Tongue (tissue), 2 donors: ENCODE measurements around the gene RPL41. TPM values are rescaled to one million over a fixed set of nuclear protein-coding genes. Genes with fewer than 3 reads are reported as not detected.
A peak's percentile ranks its signal among the peaks of the same experiment; 100 is the strongest.

Experiments used
- DNase-seq: peaks from one replicate; pipeline ENCODE4 v3.0.0-alpha.2; 2015
- total RNA-seq: library from RNA; depleted of rRNA; stranded (reverse); fragments of >200 nt; gene quantifications from one replicate; pipeline ENCODE4 v1.2.3, GENCODE V29; 2014

The RPL41 gene
- total RNA-seq, 1 donor from 2014 or later = 1,420 TPM

DNA sequence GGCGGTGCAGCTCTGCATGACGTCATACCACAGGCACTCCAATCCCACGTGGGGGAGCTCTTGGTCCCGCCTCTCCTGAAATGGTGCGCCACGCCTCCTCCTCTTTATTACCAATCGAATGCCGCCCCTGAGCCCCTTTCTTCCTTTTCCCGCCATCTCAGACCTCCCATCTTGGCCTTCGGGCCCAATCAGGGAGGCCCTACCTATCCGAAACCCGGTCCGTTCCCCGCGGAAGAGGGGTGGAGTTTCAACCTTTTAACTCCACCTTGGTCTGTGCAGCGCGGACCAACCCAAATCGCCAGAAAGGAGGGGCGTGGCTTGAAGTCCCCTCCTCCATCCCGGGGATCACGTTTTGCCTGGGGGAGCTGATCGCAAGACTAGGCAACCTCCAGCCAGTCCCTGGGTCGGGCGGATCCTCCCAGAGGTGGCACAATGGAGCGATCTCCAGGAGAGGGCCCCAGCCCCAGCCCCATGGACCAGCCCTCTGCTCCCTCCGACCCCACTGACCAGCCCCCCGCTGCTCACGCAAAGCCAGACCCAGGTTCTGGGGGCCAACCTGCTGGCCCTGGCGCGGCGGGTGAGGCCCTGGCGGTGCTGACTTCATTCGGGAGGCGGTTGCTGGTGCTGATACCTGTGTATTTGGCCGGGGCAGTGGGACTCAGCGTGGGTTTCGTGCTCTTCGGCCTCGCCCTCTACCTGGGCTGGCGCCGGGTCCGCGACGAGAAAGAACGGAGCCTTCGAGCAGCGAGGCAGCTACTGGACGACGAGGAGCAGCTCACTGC is 11.6 kb downstream of the RPL41 start, which contains the start of gene ESYT1:
Gene ESYT1, plus strand, starts transcription at position 380 of the 782 bp plus-strand sequence. Its CDS starts 53 bp downstream, at position 433.
- DNase-seq = peak; percentile 100

DNA sequence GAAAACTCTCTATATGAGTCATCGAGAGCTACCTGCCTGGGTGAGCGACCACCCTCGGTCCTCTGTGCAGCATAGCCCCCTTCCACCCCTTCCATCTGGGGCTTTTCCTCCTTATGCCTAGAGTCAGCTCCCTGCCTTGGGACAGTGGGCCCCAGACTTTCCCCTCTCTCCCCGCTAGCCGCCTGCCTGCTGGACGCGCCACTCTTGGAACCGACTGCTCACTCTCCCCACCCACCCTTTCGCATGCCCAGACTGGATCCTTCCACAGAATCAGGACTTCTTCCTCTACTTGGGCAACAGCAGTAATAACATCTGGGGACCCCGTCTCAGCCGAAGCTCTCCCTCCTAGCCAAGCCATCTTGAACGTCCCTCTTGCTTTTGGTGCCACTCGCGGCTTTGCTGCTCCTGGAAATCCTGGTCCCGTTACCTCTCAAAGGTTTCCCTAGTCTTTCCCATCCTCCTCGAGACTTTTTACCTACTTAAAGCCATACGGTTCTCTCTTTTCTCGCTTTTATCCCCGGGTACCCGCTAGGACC is 12.3 kb downstream of the RPL41 start:
- peak; percentile 51 for DNase-seq

DNA sequence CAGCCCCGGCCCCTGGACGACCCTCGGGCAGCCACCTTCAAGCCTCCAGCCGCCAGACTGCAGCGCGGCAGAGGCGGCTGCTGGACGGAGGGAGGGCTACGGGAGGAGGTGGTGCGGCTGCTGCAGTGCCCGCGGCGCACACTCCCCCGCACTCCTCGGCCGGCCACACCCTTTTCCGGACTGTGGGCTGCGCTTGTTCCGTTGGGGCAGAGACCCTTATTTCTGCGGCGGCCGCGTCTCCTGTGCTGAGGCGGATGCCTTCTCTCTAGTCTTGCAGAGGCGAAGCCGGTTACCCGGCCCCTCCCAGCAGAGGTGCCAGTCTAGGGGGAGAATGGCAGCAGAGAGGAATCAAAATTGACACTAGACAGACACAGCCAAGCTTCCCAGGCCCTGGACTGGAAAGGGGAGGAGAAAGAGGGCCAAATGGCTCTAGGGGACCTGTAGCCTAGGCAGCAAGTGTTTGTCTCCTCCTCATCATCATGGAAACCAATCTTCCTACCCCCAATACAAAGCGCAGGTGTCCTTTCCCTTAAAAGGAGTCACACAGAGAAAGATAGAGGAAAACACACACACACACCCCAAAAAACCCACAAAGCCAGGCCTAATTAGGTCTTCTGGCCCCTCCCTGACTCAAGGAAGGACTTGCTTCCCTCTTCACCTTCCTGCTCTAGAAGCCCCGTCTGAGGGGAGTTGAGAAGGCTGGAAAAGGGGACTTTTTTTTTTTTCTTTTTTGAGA is 12.9 kb downstream of the RPL41 start:
- DNase-seq = peak; percentile 79

DNA sequence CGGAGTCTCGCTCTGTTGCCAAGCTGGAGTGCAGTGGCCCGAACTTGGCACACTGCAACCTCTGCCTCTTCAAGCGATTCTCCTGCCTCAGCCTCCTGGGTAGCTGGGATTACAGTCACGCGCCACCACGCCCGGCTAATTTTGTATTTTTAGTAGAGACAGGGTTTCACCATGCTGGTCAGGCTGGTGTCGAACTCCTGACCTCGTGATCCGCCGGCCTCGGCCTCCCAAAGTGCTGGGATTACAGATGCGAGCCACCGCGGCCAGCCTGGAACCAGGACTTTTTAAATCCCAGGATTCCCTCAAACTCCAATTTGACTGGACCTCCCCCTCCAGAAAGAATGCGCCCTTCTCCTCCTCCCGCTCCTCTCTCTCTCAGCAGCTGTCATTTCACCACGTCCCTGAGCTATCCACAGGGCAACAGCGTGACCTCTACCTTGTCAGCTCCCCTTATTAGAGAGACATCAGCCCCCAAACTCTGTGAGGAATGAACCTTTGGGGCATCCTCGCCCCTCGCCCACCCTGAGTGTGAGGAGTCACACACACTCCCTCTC is 13.6 kb downstream of the RPL41 start:
- DNase-seq = no peak

DNA sequence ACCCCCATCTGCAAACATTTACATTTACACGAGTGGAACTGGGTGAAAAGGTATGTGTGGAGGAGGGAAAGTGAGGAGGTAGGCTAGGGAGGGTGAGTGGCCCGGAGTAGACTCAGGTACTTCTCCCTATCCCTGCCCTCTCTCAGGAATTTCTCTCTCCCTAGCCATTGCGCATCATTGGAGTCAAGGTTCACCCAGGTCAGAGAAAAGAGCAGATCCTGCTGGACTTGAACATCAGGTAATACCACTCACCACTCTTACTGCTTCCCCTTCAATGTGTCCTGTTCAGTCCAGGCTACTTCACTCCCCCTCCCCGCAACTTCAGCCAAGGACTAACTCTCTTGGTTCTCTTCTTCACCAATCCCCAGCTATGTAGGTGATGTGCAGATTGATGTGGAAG is 14.4 kb downstream of the RPL41 start:
- no peak for DNase-seq

DNA sequence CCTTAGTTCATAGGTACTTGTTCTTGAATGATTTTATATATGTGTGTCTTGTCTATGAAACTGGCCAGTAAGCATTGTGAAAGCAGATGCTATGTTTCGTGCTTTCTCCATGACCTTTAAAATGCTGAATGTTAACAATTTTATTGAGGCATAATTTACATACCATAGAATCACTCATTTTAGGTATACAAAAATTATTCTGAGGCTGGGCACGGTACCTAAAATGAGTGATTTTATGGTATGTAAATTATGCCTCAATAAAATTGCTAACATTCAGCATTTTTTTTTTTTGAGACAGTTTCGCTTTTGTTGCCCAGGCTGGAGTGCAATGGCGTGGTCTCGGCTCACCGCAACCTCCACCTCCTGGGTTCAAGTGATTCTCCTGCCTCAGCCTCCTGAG is 18.5 kb downstream of the RPL41 start:
- DNase-seq = no peak

DNA sequence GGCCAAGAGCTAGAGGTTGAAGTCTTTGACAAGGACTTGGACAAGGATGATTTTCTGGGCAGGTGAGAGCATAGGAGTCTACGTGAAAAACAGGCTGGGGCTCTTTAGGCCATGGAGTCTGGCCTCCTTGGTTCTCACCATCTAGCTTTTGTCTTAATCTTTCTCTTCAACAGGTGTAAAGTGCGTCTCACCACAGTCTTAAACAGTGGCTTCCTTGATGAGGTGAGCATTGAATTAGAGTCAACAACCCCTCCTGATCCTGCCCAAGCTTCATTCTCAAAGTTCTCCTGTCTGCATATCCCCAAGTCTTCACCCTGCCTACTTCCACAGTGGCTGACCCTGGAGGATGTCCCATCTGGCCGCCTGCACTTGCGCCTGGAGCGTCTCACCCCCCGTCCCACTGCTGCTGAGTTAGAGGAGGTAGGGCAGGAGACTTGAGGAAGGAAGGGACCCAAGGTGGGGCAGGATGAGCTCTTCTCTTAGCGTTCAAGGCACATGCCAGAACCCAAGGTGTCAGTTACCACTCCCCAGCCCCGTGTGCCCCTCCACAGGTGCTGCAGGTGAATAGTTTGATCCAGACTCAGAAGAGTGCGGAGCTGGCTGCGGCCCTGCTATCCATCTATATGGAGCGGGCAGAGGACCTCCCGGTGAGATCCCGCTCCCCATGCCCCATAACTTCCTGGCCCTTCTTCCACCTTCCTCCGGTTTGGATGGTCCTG is 21.6 kb downstream of the RPL41 start:
- no peak for DNase-seq

DNA sequence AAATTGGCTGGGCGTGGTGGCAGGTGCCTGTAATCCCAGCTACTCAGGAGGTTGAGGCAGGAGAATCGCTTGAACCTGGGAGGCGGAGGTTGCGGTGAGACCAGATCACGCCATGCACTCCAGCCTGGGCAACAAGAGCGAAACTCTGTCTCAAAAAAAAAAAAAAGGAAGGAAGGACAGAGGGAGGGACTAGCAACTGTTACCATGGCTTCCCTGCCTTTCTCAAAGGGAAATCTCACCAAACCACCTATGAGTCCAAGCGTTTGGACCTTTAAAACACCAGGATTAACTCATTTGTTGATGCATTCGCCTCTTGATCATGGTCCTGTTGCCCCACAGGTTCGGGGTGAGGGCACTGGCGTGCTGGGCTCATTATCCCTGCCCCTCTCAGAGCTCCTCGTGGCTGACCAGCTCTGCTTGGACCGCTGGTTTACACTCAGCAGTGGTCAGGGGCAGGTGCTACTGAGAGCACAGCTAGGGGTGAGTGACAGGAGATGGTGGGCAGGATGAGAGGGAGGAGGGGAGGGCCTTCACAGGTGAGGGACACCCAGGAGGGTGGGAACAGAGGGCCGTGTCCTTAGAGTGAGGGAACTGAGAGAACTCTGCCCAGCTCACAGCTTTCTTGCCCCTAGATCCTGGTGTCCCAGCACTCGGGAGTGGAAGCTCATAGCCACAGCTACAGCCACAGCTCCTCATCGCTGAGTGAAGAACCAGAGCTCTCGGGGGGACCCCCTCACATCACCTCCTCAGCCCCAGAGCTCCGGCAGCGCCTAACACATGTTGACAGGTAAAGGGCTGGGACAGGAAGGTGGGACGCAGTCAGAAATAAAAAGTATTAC is 25.7 kb downstream of the RPL41 start:
- no peak for DNase-seq

DNA sequence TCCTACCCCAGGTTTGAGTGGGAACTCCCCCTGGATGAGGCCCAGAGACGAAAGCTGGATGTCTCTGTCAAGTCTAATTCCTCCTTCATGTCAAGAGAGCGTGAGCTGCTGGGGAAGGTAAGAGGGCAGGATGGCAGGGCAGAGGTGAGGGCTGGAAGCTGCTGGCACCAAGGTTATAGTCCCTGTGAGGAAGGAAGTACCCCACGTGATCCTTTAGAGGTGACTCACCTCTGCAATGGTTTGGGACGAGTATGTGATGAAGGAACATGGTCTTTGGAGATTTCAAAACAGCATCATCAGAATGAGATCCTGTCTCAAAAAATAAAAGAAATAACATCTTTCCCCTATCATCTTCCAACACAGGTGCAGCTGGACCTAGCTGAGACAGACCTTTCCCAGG is 26.8 kb downstream of the RPL41 start:
- DNase-seq = no peak

DNA sequence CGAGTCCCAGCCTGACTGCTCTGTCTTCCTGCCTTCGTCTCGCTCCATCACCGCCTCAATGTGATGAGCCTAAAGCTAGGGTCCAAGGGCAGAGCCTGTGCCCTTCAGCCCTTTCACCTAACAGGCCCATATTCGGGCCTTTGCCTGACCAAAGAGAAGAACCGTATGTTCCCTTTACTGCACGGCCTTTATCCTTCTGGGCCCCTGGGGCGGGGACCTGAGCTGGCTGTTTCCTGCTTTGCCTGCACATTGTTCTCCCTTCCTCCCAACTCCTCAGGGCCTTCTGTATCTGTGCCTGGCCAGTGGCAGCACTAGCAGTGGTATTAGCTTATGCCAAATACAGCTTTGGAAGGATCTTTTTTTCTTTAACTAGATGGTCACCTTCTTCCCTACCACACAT is 27.4 kb downstream of the RPL41 start:
- DNase-seq = no peak

DNA sequence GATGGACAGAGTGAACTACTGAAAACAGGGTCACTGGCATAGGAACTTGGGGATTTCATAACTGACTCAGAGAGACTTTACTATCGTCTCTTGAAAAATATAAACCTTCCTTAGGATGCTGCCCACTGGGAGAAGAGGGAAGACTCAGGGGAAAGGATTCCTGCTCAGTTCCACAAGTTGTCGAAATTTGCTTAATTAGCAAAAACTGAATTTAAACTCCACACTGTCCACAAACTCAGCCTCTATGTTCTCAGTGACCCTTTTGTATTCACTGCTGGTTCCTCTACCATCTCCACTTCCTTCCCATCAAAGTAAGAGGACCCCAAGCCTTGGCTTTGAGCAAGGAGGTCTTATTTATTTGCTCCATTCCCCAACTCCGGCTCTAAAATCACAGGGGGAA is 28.8 kb downstream of the RPL41 start:
- DNase-seq = no peak

DNA sequence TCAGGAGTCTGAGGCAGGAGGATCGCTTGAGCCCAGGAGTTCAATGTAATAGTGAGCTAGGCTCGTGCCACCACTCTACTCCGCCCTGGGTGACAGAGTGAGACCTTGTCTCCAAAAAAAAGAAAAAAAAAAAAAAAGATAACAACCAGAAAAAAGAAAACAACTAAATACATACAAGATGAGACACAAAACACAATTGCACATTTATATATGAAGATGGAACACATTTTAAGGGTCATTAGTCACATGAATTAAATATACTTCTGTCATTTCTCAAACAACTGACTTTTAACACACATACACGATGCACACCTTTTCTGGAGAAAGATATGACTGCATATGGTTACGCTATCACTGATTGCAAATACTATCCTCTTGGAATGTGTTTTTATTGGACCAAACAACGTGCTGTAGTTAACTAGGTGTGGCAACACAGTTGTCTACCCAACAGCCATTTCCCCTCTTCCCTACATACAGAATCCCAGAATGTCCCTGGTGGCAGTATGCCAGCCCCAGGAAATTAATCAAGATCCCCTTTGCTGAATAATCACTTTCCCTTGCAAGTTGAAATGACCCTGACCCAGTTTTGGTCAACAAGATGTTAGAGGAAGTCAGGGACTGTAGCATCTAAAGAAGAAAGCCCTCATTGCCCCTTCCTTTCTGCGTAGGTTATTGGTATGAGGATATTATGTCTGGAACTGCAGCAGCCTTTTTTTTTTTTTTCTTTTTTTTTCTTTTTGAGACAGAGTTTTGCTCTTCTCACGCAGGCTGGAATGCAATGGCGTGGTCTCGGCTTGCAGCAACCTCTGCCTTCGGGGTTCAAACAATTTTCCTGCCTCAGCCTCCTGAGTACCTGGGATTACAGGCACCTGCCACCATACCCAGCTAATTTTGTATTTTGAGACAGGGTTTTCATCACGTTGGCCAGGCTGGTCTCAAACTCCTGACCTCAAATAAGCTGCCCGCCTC is 30.3 kb downstream of the RPL41 start:
- no peak for DNase-seq

DNA sequence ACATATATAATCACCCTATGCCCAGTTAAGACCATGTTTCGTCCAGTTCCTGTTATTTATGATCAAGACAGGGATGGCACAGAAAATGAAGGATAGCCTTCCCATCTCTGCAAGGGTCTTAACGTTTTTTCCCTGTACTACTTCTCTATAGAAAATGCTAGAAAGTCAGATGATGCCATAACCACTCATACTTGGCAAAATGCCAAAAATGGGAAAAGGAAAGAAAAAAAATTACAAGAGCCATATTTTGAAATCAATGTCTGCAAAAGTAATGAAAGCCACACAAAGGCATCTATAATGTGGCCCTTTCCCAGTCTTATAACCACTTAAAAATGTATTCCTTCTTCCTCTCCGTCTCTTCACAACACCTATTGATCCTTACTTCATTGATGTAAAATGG is 34.1 kb downstream of the RPL41 start:
- no peak for DNase-seq

DNA sequence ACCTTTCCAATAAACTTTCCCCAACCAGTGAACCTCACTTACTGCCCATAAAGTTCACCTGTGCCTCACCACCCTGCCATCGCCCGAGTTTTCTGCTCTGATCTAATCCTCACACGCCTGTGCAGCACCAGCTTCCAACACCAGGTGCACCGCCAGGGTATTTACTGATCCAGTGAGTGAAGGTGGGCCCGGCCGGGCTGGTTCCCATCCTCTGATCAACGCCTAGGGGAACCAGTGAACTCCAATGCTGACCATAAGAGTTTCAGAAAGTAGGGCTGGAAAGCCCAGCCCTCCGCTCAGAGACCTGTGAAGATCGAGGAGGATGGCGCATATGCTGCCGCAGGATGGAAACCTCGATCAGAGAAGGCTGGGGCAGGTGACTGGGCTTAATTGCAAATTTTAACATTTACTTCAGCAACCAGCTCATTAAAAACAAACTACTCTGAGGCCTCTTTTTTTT is 35.3 kb downstream of the RPL41 start:
- DNase-seq = peak; percentile 50

DNA sequence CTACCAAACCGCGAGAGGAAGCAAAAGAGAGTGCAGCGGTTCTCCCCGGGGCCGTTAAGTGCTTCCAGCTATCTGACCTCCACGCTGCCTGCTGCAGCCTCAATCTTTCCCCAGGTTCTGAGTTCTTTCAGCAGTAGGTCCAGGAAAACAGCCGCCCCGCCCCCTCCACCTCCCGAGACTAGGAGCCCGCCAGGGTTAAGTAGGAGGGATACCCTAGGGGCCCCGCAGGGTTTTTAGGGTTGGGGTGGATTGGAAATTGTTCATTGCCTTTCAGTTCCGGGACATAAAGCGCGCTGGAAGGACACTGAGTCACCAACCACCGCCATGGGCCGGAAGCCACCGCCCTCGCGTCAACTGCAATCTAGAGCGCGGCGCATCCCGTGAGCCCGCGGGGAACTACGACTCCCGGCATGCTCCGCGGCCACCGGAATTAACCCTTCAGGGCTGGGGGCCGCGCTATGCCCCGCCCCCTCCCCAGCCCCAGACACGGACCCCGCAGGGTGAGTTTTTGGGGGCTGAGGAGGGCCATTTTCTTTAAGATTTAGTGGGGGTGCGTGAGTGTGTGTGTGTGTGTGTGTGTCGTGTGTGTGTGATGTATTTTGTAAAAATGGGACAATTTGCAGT is 35.8 kb downstream of the RPL41 start, which contains the start of gene MYL6B:
Gene MYL6B, plus strand, starts transcription at position 456 of the 624 bp plus-strand sequence. CDS start 1,332 bp downstream, outside the sequence.
- peak; percentile 97 for DNase-seq

DNA sequence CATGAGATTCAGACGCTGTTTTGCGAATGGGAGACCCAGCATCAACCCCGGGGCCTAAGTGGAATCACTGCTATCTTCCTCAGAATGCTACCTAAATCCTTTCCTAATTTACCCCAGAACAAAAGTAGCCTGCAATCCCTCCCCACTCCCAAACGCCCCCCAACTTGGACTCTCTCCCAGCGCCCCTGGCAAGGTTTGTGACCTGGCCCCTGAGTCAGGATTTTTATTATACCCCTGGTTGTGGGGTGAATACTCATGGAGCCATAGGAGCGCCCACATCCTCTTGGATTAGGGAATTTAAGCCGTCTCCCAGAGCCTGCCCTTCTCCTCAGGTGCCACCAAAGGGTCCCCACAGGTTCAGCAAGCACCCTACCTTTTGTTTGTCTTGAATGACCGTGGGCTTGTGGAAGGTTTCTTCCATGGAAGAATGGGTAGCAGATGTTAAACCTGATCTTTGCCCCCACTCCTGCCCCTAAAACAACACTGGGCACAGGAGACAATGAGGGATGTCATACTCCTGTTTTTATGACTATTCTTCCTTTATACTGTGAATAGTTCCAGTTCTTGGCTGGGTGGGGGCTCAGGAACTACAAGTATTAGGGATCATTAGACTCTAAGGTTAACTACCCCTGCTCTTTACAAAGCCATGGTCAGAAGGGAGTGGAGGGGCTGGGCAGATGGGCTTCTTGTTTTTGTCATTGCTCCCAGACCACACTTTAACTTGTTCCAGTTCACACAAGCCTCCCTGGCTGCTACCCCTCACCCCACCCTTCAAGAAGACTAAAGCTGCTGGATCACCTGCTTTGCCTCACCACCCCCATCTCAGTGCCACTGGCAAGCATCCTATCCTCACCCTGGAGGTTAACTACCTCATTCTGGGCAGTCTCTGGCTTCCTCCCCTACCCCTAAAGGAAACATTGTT is 36.6 kb downstream of the RPL41 start:
- DNase-seq = no peak

DNA sequence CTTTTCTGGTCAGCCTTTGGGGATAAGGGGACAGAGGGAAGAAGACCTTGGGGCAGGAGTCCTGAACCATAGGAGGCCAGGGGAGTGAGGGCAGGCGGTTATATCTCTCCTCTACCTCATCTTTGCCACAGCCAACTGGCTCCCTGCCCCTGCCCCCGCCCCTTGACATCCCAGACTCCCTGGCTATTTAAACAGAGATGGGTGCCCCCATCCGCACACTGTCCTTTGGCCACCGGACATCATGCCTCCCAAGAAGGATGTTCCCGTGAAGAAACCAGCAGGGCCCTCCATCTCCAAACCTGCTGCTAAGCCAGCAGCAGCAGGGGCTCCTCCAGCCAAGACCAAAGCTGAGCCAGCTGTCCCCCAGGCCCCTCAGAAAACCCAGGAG is 37.2 kb downstream of the RPL41 start:
- peak; percentile 56 for DNase-seq

DNA sequence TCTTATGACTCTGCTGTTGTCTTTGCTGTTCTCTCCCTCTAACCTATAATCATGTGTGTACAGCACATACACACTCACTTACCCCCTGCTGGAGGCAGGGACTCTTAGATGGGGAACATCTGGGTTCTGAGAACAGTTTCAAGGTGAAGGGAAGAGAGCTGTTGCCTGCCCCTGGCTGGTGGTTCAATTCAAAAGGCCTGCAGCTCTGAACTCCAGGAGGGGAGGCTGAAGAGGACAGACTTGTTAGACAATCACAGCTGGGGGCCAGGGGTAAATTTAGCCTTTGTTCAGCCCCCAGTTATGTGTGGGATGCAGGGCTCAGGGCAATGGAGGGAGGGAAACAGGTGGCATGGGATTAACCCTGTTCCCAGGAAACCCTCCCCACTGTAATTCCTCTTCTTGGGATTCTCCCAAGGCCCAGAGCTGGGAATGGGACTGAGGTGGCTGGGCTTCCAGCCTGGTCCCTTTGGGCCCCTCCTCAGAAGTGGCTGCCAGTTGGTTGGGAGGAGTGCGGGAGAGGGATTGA is 37.9 kb downstream of the RPL41 start:
- peak; percentile 87 for DNase-seq
